Measurements from ENCODE around the gene B3GNT5.

GRCh38 chr3:183269345-183269744 lies 16.3 kb downstream of the B3GNT5 start:
- TF ChIP-seq, protein P1, sequence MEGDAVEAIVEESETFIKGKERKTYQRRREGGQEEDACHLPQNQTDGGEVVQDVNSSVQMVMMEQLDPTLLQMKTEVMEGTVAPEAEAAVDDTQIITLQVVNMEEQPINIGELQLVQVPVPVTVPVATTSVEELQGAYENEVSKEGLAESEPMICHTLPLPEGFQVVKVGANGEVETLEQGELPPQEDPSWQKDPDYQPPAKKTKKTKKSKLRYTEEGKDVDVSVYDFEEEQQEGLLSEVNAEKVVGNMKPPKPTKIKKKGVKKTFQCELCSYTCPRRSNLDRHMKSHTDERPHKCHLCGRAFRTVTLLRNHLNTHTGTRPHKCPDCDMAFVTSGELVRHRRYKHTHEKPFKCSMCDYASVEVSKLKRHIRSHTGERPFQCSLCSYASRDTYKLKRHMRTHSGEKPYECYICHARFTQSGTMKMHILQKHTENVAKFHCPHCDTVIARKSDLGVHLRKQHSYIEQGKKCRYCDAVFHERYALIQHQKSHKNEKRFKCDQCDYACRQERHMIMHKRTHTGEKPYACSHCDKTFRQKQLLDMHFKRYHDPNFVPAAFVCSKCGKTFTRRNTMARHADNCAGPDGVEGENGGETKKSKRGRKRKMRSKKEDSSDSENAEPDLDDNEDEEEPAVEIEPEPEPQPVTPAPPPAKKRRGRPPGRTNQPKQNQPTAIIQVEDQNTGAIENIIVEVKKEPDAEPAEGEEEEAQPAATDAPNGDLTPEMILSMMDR (IDR thresholded peaks at IDR 0.05; ENCODE audit: poor library complexity) = no peak
- TF ChIP-seq EZH2 (IDR thresholded peaks at IDR 0.05; ENCODE audit: borderline replicate concordance) = no peak

All from hepatocyte (in vitro differentiated cells).